Measurements from ENCODE around the gene CSNK1G1. TPM values are rescaled to one million over a fixed set of nuclear protein-coding genes. Genes with fewer than 3 reads are reported as not detected.
"Not testable (repeated sequence)": the region's sequence is repeated elsewhere in the genome, so short reads cannot be mapped to it uniquely, and the experiment has no call there.

Gene CSNK1G1
- total RNA-seq, 2 donors from 2014 or later, result 3.5 to 4.8 TPM

DNA sequence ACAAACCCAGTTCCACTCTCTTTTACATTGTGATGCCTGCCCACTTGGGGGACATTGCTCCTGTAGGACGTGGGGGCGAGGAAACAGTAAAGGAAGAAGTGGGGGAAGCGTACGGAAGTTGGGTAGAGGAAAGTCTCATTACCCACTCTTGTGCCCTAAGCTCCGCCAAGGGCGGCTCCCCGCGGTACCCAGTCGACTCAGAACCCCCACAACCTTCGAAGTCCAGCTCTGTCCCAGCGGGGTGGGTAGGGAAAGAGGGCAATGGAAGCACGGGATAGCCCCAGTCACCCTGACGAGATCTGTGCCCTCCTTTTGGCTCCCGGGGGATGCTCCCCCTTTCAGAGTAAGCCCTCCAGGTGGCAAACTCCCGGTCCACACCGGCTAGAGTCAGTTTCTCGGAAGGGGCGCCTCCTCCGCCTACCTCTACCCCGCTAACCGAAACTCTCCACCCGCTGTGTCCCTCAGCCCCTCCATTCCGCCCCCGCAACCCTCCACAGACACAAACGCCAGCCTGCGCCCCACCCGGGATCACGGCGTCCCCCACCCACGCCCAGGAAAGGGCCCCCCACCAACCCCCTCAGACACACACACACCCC lies 527 bp downstream of the CSNK1G1 start:
- Histone ChIP-seq H3K36me3 (no peaks in the 10 kb centered on the region), H3K4me1 (peaks cover 0 to 22% of the 10 kb centered on the region in 2 donors), H3K27me3 (no peaks in the 10 kb centered on the region), H3K27ac (peak overlapping the region; percentile 74 to 78), H3K9me3 (no peaks in the 10 kb centered on the region), H3K4me3 (peak overlapping the region; percentile 86 to 99)
- TF ChIP-seq, protein P1, sequence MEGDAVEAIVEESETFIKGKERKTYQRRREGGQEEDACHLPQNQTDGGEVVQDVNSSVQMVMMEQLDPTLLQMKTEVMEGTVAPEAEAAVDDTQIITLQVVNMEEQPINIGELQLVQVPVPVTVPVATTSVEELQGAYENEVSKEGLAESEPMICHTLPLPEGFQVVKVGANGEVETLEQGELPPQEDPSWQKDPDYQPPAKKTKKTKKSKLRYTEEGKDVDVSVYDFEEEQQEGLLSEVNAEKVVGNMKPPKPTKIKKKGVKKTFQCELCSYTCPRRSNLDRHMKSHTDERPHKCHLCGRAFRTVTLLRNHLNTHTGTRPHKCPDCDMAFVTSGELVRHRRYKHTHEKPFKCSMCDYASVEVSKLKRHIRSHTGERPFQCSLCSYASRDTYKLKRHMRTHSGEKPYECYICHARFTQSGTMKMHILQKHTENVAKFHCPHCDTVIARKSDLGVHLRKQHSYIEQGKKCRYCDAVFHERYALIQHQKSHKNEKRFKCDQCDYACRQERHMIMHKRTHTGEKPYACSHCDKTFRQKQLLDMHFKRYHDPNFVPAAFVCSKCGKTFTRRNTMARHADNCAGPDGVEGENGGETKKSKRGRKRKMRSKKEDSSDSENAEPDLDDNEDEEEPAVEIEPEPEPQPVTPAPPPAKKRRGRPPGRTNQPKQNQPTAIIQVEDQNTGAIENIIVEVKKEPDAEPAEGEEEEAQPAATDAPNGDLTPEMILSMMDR (IDR thresholded peaks at IDR 0.05), result no peak
- no peak for DNase-seq (ENCODE audit: low spot score)

DNA sequence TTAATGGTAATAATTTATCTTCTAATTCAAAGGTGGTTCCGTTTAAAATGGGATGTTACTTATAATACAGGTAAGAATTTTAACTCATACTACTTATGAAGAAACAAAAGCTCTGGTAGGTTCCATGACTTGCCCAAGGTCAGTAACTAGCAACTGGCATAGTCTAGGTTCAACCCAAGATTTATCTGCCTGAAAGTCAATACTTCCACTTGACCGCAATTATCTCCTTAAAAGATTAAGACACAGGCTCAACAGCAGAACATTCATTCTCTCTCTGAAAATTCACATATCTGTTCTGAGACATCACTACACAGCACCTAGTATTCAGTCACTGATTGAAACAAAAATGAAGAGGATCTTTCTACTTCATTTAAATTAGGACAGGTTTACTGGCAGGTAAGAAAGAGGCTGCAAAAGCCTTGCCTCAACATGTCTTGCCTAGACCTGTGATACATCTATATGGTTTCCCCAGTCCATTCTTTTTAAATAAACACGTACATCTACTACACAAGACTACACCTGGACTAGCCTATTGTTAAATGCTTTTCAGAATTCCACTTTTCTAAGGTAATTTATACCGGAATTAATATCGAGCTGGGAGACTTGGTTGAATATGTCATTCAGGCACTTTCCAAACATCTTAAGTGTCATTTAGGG lies 1.2 kb downstream of the CSNK1G1 start:
- Histone ChIP-seq H3K4me1 (peaks cover 0 to 22% of the 10 kb centered on the region in 2 donors), H3K4me3 (peak overlapping the region; percentile 86 to 99), H3K27me3 (no peaks in the 10 kb centered on the region), H3K27ac (peak overlapping the region in 1 of 2 donors; percentile 78), H3K36me3 (no peaks in the 10 kb centered on the region), H3K9me3 (no peaks in the 10 kb centered on the region)
- DNase-seq (ENCODE audit: low spot score), result no peak
- TF ChIP-seq, protein P1 (IDR thresholded peaks at IDR 0.05), result no peak

- no peak overlapping the region for H3K27ac ChIP-seq
- TF ChIP-seq, protein P1 (IDR thresholded peaks at IDR 0.05), result no peak
- no peak for DNase-seq (ENCODE audit: low spot score)
- H3K4me3 ChIP-seq, result no peak overlapping the region
- no peaks in the 10 kb centered on the region for H3K36me3 ChIP-seq
- no peaks in the 10 kb centered on the region for H3K27me3 ChIP-seq
- H3K4me1 ChIP-seq, result peaks cover 0 to 14% of the 10 kb centered on the region in 2 donors
- no peaks in the 10 kb centered on the region for H3K9me3 ChIP-seq
These were observed 4.7 kb downstream of the CSNK1G1 start for GRCh38 chr15:64351265-64351664.

DNA sequence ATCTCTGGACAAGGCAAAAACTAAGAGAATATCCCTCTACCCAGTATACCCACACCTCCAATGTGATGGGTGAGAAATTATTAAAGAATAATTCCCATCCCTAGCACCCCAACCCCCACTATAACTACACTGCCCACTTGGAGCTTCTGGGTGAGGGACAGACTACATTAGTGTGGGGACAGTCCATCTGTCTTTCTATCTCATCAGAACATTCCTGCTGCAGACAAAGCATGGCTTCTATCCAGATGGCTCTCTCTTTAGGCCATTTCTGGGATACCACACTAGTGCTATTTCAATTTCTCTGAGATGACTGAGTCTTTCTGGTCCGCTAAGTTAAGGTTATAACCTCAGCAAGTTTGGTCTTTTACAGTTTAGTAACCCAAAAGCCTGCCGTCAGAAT lies 6.6 kb downstream of the CSNK1G1 start:
- H3K9me3 ChIP-seq, result no peaks in the 10 kb centered on the region
- H3K36me3 ChIP-seq, result no peaks in the 10 kb centered on the region
- peaks cover 0 to 5% of the 10 kb centered on the region in 2 donors for H3K4me1 ChIP-seq
- TF ChIP-seq, protein P1 (IDR thresholded peaks at IDR 0.05), result no peak
- no peak overlapping the region for H3K27ac ChIP-seq
- DNase-seq (ENCODE audit: low spot score), result no peak
- H3K4me3 ChIP-seq, result no peak overlapping the region
- H3K27me3 ChIP-seq, result no peaks in the 10 kb centered on the region

DNA sequence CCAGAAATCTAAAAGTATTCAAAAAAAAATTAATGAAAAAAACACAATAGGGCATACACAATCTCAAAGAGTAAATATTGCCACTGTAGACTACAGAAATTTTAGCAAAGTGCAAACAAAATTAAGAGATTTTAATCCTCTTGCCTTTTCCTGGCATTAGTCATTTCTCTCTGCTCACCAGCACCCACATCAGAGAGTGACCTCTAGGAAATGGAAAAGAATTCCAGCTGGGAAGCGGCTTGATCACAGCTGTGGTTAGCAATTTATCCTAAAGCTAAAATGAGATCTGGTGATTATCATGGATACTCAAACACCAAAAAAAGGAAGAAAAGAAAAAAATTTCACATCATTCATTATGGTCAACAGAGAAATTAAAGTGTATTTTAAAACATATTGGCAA lies 7.5 kb downstream of the CSNK1G1 start:
- Histone ChIP-seq H3K36me3 (no peaks in the 10 kb centered on the region), H3K4me1 (peaks cover 0 to 5% of the 10 kb centered on the region in 2 donors), H3K27me3 (no peaks in the 10 kb centered on the region), H3K9me3 (no peaks in the 10 kb centered on the region), H3K4me3 (no peak overlapping the region), H3K27ac (no peak overlapping the region)
- TF ChIP-seq, protein P1 (IDR thresholded peaks at IDR 0.05), result no peak
- no peak for DNase-seq (ENCODE audit: low spot score)

DNA sequence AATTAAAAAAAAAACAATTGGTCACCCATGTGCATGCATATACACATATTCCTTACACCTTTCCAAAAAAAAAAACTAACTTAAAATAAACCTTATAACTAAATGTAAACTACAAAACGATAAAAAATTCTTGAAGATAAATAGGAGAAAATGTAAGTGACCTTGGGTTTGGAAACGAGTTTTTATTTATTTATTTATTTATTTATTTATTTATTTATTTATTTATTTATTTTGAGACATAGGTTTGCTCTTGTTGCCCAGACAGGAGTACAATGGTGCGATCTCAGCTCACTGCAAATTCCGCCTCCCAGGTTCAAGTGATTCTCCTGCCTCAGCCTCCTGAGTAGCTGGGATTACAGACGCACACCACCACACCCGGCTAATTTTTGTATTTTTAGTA lies 9.7 kb downstream of the CSNK1G1 start:
- not testable (repeated sequence) for H3K36me3 ChIP-seq; H3K9me3 ChIP-seq; H3K27ac ChIP-seq; H3K4me1 ChIP-seq; H3K27me3 ChIP-seq; H3K4me3 ChIP-seq; DNase-seq (ENCODE audit: low spot score)
